NCI-H524 treated with DMSO at 0.1 percent for 48 hours (cell line): ENCODE data around the gene ANKRD13B.
"Not testable (repeated sequence)": the region's sequence is repeated elsewhere in the genome, so short reads cannot be mapped to it uniquely, and the experiment has no call there.

Experiments
- DNase-seq: peaks from one replicate; lab custom pipeline; 2025; lab: John Stamatoyannopoulos, UW

The ANKRD13B gene

GRCh38 chr17:29592850-29593551 lies at the start of gene ANKRD13B:
Gene ANKRD13B (plus strand): TSS chr17:29593132. CDS start chr17:29593622, 490 bp downstream.
- DNase-seq, result peak; percentile 68

GRCh38 chr17:29544066-29544465 lies 48.9 kb upstream of the ANKRD13B start:
- DNase-seq, result no peak

- DNase-seq, result no peak
Observed at GRCh38 chr17:29546085-29546484, 46.8 kb upstream of the ANKRD13B start.

- no peak for DNase-seq
Observed at GRCh38 chr17:29546830-29547229, 46.1 kb upstream of the ANKRD13B start.

- no peak for DNase-seq
Observed at GRCh38 chr17:29549177-29549923, 43.6 kb upstream of the ANKRD13B start.

- DNase-seq, result no peak
Observed at GRCh38 chr17:29555840-29556239, 37.1 kb upstream of the ANKRD13B start.

- DNase-seq, result no peak
Observed at GRCh38 chr17:29557085-29557738, 35.7 kb upstream of the ANKRD13B start.

- no peak for DNase-seq
Observed at GRCh38 chr17:29557739-29558116, 35.2 kb upstream of the ANKRD13B start.

- not testable (repeated sequence) for DNase-seq
Observed at GRCh38 chr17:29558139-29558538, 34.8 kb upstream of the ANKRD13B start.

- no peak for DNase-seq
Observed at GRCh38 chr17:29559640-29560039, 33.3 kb upstream of the ANKRD13B start.

GRCh38 chr17:29560316-29560715 lies 32.6 kb upstream of the ANKRD13B start:
- peak; percentile 99 for DNase-seq

GRCh38 chr17:29561554-29562517 lies 31.1 kb upstream of the ANKRD13B start:
- DNase-seq, result no peak

GRCh38 chr17:29562615-29563014 lies 30.3 kb upstream of the ANKRD13B start:
- DNase-seq, result no peak

GRCh38 chr17:29563816-29564215 lies 29.1 kb upstream of the ANKRD13B start:
- DNase-seq, result no peak

- no peak for DNase-seq
Observed at GRCh38 chr17:29565643-29566472, 27.1 kb upstream of the ANKRD13B start.

- peak; percentile 48 for DNase-seq
Observed at GRCh38 chr17:29566473-29567303, 26.2 kb upstream of the ANKRD13B start, which contains the start of gene ABHD15. Gene ABHD15 (minus strand): TSS chr17:29567037. CDS start chr17:29566966, 71 bp downstream.

- DNase-seq, result no peak
Observed at GRCh38 chr17:29567304-29567553, 25.7 kb upstream of the ANKRD13B start.

- DNase-seq, result no peak
Observed at GRCh38 chr17:29567554-29568330, 25.2 kb upstream of the ANKRD13B start.
